OCI-LY7 (cell line): Measurements from ENCODE around the gene FN1. TPM values are rescaled to one million over a fixed set of nuclear protein-coding genes. Genes with fewer than 3 reads are reported as not detected.

Experiments
- BruUV-seq: library from RNA; stranded (reverse); fragments of 400-500 nt; replicated peaks from 2 replicates; lab custom pipeline; 2021; lab: Mats Ljungman, UMichigan
- CTCF ChIA-PET: fragments of 300-600 bp; sonication (Branson Sonifier 250); formaldehyde crosslinking; loops from one replicate; lab custom pipeline; 2022; ENCODE audit warnings: antibody characterized with exemption; ENCODE audit not compliant: unreplicated experiment; lab: Charles Lee
- POLR2A ChIA-PET: fragments of 300-600 bp; sonication (Branson Sonifier 250); formaldehyde crosslinking; loops from one replicate; lab custom pipeline; 2022; ENCODE audit warnings: antibody characterized with exemption; lab: Charles Lee
- DNase-seq: peaks from one replicate; pipeline ENCODE4 v3.0.0-alpha.2; 2015; ENCODE audit warnings: low spot score
- H2AFZ ChIP-seq: fragments of 200-600 bp; sonication (generic), shearing (Covaris generic); 2 replicates; pipeline ENCODE4 v1.6.1; 2014; ENCODE audit warnings: mild to moderate bottlenecking, antibody characterized with exemption, low read length, moderate library complexity
- H3K27ac ChIP-seq: fragments of 200-600 bp; sonication (generic); 2 replicates; pipeline ENCODE4 v1.5.1; 2014; ENCODE audit warnings: mixed run types, low read depth, mild to moderate bottlenecking, moderate library complexity, low read length, inconsistent platforms; ENCODE audit not compliant: poor library complexity, severe bottlenecking
- H3K36me3 ChIP-seq: fragments of 200-600 bp; sonication (generic); 2 replicates; pipeline ENCODE4 v1.6.1; 2014; ENCODE audit warnings: mild to moderate bottlenecking, antibody characterized with exemption, low read length, moderate library complexity, mixed read lengths; ENCODE audit not compliant: insufficient read depth
- H3K4me1 ChIP-seq: fragments of 200-600 bp; sonication (generic); 2 replicates; pipeline ENCODE4 v1.5.1; 2014; ENCODE audit warnings: mild to moderate bottlenecking, low read length; ENCODE audit not compliant: insufficient read depth, poor library complexity, severe bottlenecking
- H3K4me2 ChIP-seq: fragments of 200-600 bp; sonication (generic); 2 replicates; pipeline ENCODE4 v1.6.1; 2014; ENCODE audit warnings: mild to moderate bottlenecking, low read length
- H3K4me3 ChIP-seq: fragments of 200-600 bp; sonication (generic); 2 replicates; pipeline ENCODE4 v1.5.1; 2014; ENCODE audit warnings: mild to moderate bottlenecking, low read depth, low read length; ENCODE audit not compliant: poor library complexity, severe bottlenecking
- H3K79me2 ChIP-seq: fragments of 200-600 bp; sonication (generic); 2 replicates; pipeline ENCODE4 v1.6.1; 2016; ENCODE audit warnings: low read depth, mild to moderate bottlenecking, low read length, moderate library complexity, mixed read lengths; ENCODE audit not compliant: insufficient read depth
- H3K9me2 ChIP-seq: fragments of 200-600 bp; sonication (generic); 2 replicates; pipeline ENCODE4 v1.6.1; 2016; ENCODE audit warnings: mild to moderate bottlenecking, low read length, mixed read lengths; ENCODE audit not compliant: insufficient read depth
- H3K9me3 ChIP-seq: fragments of 200-600 bp; sonication (generic); 2 replicates; pipeline ENCODE4 v1.6.1; 2014; ENCODE audit warnings: mild to moderate bottlenecking, mixed run types, low read length, mixed read lengths
- H4K20me1 ChIP-seq: fragments of 200-600 bp; sonication (generic); 2 replicates; pipeline ENCODE4 v1.6.1; 2014; ENCODE audit warnings: mild to moderate bottlenecking, antibody characterized with exemption, low read length, moderate library complexity, mixed read lengths; ENCODE audit not compliant: insufficient read depth
- CTCF ChIP-seq: fragments of 200-600 bp; sonication (generic); conservative IDR thresholded peaks from 2 replicates; pipeline ENCODE4 v1.5.1; 2014; ENCODE audit warnings: mild to moderate bottlenecking, antibody characterized with exemption, low read length, moderate library complexity, mixed read lengths
- EZH2phosphoT487 ChIP-seq: fragments of 200-600 bp; sonication (generic); IDR thresholded peaks from 2 replicates; pipeline ENCODE4 v1.6.1; 2018; ENCODE audit warnings: low read depth, borderline replicate concordance, mild to moderate bottlenecking, mixed run types, antibody characterized with exemption, low read length, moderate library complexity, mixed read lengths
- intact Hi-C: fragments of 100-400 bp; cut with micrococcal nuclease; formaldehyde crosslinking; loops from one replicate; pipeline ENCODE4 v1.10.0; 2022; ENCODE audit not compliant: unreplicated experiment
- total RNA-seq, 2 experiments: library from RNA; depleted of rRNA in 1 of 2; stranded (reverse); fragments of >200 nt in 1 of 2; shearing (Covaris generic) in 1 of 2; gene quantifications; 2 replicates each; pipeline ENCODE4 v1.2.3, GENCODE V29; 2014 to 2022

The FN1 gene
- total RNA-seq, 2 experiments from 2014 or later: 1.3 TPM; not detected in 1

GRCh38 chr2:215414674-215415073, 21.2 kb downstream of the FN1 start:
- intact Hi-C loops: no loop called here

GRCh38 chr2:215413974-215414373, 21.9 kb downstream of the FN1 start:
- Histone ChIP-seq H3K4me3 (no peak overlapping the region), H3K4me1 (no peaks in the 10 kb centered on the region), H3K9me2 (0 out of 2 replicates have a peak, but pooled peaks cover 4% of the 10 kb centered on the region), H3K79me2 (no peaks in the 10 kb centered on the region), H2AFZ (no peak overlapping the region), H4K20me1 (no peaks in the 10 kb centered on the region), H3K4me2 (no peak overlapping the region), H3K36me3 (no peaks in the 10 kb centered on the region), H3K27ac (no peak overlapping the region), H3K9me3 (no peaks in the 10 kb centered on the region)
- TF ChIP-seq CTCF: no peak
- no peak for TF ChIP-seq EZH2phosphoT487
- ChIA-PET POLR2A (interaction anchor here (0.6 to 1.6 kb wide), 5 partner anchors 10 to 1784 kb away, joined by 4 to 5 read pairs (median 4); no protein-coding TSS in a partner anchor), CTCF (no interaction called here)
- no peak for DNase-seq
- BruUV-seq: no TSS peak
- intact Hi-C loops: no loop called here

More at GRCh38 chr2:215414674-215415073, 21.2 kb downstream of the FN1 start:
- Histone ChIP-seq H3K4me2 (no peak overlapping the region), H3K4me3 (no peak overlapping the region), H3K9me3 (no peaks in the 10 kb centered on the region), H3K4me1 (no peaks in the 10 kb centered on the region), H3K27ac (no peak overlapping the region), H4K20me1 (no peaks in the 10 kb centered on the region), H3K36me3 (no peaks in the 10 kb centered on the region), H3K9me2 (0 out of 2 replicates have a peak, but pooled peaks cover 4% of the 10 kb centered on the region), H3K79me2 (no peaks in the 10 kb centered on the region), H2AFZ (no peak overlapping the region)
- BruUV-seq: no TSS peak
- POLR2A ChIA-PET: interaction anchor here (0.7 to 1.6 kb wide), 3 partner anchors 9 to 1637 kb away, joined by 4 read pairs; no protein-coding TSS in a partner anchor
- TF ChIP-seq EZH2phosphoT487 (no peak), CTCF (no peak)
- CTCF ChIA-PET: no interaction called here
- no peak for DNase-seq

DNA sequence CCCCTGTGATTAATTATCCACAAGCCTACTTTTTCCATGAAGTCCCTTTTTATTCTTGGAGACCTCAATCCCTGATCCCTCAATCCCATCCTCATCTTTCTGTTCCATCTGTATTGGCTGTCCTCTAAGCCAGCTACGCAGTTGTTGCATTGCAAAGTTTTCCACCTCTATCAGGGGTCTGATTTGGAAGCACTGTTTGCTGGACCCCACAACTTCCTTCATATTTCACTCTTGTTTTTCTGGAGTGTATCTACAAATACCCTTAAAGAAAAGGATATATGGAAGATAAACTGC, 22.4 kb downstream of the FN1 start:
- H3K4me1 ChIP-seq: no peaks in the 10 kb centered on the region
- TF ChIP-seq CTCF (no peak), EZH2phosphoT487 (no peak)
- H3K9me3 ChIP-seq: no peaks in the 10 kb centered on the region
- H2AFZ ChIP-seq: no peak overlapping the region
- BruUV-seq: no TSS peak
- no peaks in the 10 kb centered on the region for H4K20me1 ChIP-seq
- H3K4me2 ChIP-seq: no peak overlapping the region
- no peak overlapping the region for H3K4me3 ChIP-seq
- DNase-seq: no peak
- H3K9me2 ChIP-seq: 0 out of 2 replicates have a peak, but pooled peaks cover 4% of the 10 kb centered on the region
- ChIA-PET POLR2A (interaction anchor here (0.6 to 1.6 kb wide), 2 partner anchors 10 to 12 kb away, joined by 4 to 5 read pairs; no protein-coding TSS in a partner anchor), CTCF (no interaction called here)
- intact Hi-C loops: no loop called here
- H3K27ac ChIP-seq: no peak overlapping the region
- H3K36me3 ChIP-seq: no peaks in the 10 kb centered on the region
- H3K79me2 ChIP-seq: no peaks in the 10 kb centered on the region
